ENCODE data around the gene GPR158. TPM values are rescaled to one million over a fixed set of nuclear protein-coding genes. Genes with fewer than 3 reads are reported as not detected.

GPR158 gene
- total RNA-seq, 1 donor from 2014 or later, result 0.10 TPM

- no peaks in the 10 kb centered on the region for H3K27me3 Mint-ChIP-seq
- H3K27ac Mint-ChIP-seq, result no peak overlapping the region
- no peak overlapping the region for H3K4me3 Mint-ChIP-seq (ENCODE audit: low read depth)
- H3K9me3 Mint-ChIP-seq (ENCODE audit: low read depth), result peaks cover 10% of the 10 kb centered on the region
- no peak for DNase-seq (ENCODE audit: low spot score, unreplicated experiment)
- peaks cover 21% of the 10 kb centered on the region for H3K4me1 Mint-ChIP-seq (ENCODE audit: low read depth)
- TF ChIP-seq CTCF (IDR thresholded peaks at IDR 0.05; ENCODE audit: unreplicated experiment), result no peak
- H3K36me3 Mint-ChIP-seq (ENCODE audit: insufficient read depth), result no peaks in the 10 kb centered on the region
These were observed 209.8 kb downstream of the GPR158 start for GRCh38 chr10:25384618-25385017.

GRCh38 chr10:25388188-25388861 lies 213.5 kb downstream of the GPR158 start:
- no peak for TF ChIP-seq CTCF (IDR thresholded peaks at IDR 0.05; ENCODE audit: unreplicated experiment)
- Mint-ChIP-seq H3K27ac (no peak overlapping the region), H3K9me3 (ENCODE audit: low read depth) (peaks cover 26% of the 10 kb centered on the region)

GRCh38 chr10:25388862-25389206 lies 214.0 kb downstream of the GPR158 start:
- Mint-ChIP-seq H3K9me3 (ENCODE audit: low read depth) (peaks cover 26% of the 10 kb centered on the region), H3K27ac (no peak overlapping the region), H3K36me3 (ENCODE audit: insufficient read depth) (peaks cover 3% of the 10 kb centered on the region), H3K4me3 (ENCODE audit: low read depth) (no peak overlapping the region), H3K27me3 (no peaks in the 10 kb centered on the region), H3K4me1 (ENCODE audit: low read depth) (peaks cover 2% of the 10 kb centered on the region)
- no peak for DNase-seq (ENCODE audit: low spot score, unreplicated experiment)
- TF ChIP-seq CTCF (IDR thresholded peaks at IDR 0.05; ENCODE audit: unreplicated experiment), result no peak

More at GRCh38 chr10:25388188-25388861, 213.5 kb downstream of the GPR158 start:
- Mint-ChIP-seq H3K4me3 (ENCODE audit: low read depth) (no peak overlapping the region), H3K4me1 (ENCODE audit: low read depth) (peaks cover 5% of the 10 kb centered on the region), H3K27me3 (no peaks in the 10 kb centered on the region), H3K36me3 (ENCODE audit: insufficient read depth) (peaks cover 3% of the 10 kb centered on the region)
- no peak for DNase-seq (ENCODE audit: low spot score, unreplicated experiment)

GRCh38 chr10:25390733-25391132 lies 215.9 kb downstream of the GPR158 start:
- Mint-ChIP-seq H3K4me1 (ENCODE audit: low read depth) (no peaks in the 10 kb centered on the region), H3K4me3 (ENCODE audit: low read depth) (no peak overlapping the region), H3K27ac (no peak overlapping the region), H3K36me3 (ENCODE audit: insufficient read depth) (peaks cover 3% of the 10 kb centered on the region), H3K9me3 (ENCODE audit: low read depth) (peaks cover 26% of the 10 kb centered on the region), H3K27me3 (no peaks in the 10 kb centered on the region)
- TF ChIP-seq CTCF (IDR thresholded peaks at IDR 0.05; ENCODE audit: unreplicated experiment), result no peak
- no peak for DNase-seq (ENCODE audit: low spot score, unreplicated experiment)

- no peak overlapping the region for H3K27ac Mint-ChIP-seq
- peaks cover 3% of the 10 kb centered on the region for H3K36me3 Mint-ChIP-seq (ENCODE audit: insufficient read depth)
- no peaks in the 10 kb centered on the region for H3K4me1 Mint-ChIP-seq (ENCODE audit: low read depth)
- H3K27me3 Mint-ChIP-seq, result no peaks in the 10 kb centered on the region
- H3K4me3 Mint-ChIP-seq (ENCODE audit: low read depth), result no peak overlapping the region
- no peak for DNase-seq (ENCODE audit: low spot score, unreplicated experiment)
- TF ChIP-seq CTCF (IDR thresholded peaks at IDR 0.05; ENCODE audit: unreplicated experiment), result no peak
- H3K9me3 Mint-ChIP-seq (ENCODE audit: low read depth), result peaks cover 16% of the 10 kb centered on the region
These were observed 217.3 kb downstream of the GPR158 start for GRCh38 chr10:25392132-25392531.

Data from progenitor cell of endocrine pancreas (in vitro differentiated cells).